Subcutaneous abdominal adipose tissue (tissue), 5 donors: Measurements from ENCODE around the gene SULT4A1.

Experiments used
- H3K27ac ChIP-seq: one replicate; pipeline ENCODE4 v1.7.0; 2013; ENCODE audit warnings: low read depth, mild to moderate bottlenecking, inconsistent platforms, low read length, moderate library complexity
- H3K27me3 ChIP-seq, 5 donors: one replicate each; pipeline ENCODE4 v1.7.0; 2013; ENCODE audit warnings: low read length in 5 of 5, inconsistent platforms in 1 of 5; ENCODE audit not compliant: control insufficient read depth in 5 of 5, insufficient read depth in 4 of 5
- H3K36me3 ChIP-seq, 5 donors: one replicate each; pipeline ENCODE4 v1.7.0; 2013; ENCODE audit warnings: low read length in 5 of 5; ENCODE audit not compliant: control insufficient read depth in 5 of 5, insufficient read depth in 5 of 5
- H3K4me1 ChIP-seq, 5 donors: one replicate each; pipeline ENCODE4 v1.7.0; 2013; ENCODE audit warnings: low read length in 5 of 5, mild to moderate bottlenecking in 3 of 5, moderate library complexity in 1 of 5; ENCODE audit not compliant: control insufficient read depth in 5 of 5, insufficient read depth in 5 of 5
- H3K4me3 ChIP-seq, 5 donors: one replicate each; pipeline ENCODE4 v1.7.0; 2013; ENCODE audit warnings: low read length in 5 of 5, low read depth in 1 of 5
- H3K9ac ChIP-seq, 5 donors: one replicate each; pipeline ENCODE4 v1.7.0; 2013; ENCODE audit warnings: low read length in 5 of 5, mild to moderate bottlenecking in 4 of 5, moderate library complexity in 3 of 5
- H3K9me3 ChIP-seq, 5 donors: one replicate each; pipeline ENCODE4 v1.7.0; 2013; ENCODE audit warnings: low read length in 5 of 5; ENCODE audit not compliant: control insufficient read depth in 5 of 5
- donor health status: healthy.
- donor health status: healthy.
- donor health status: healthy.
- donor health status: healthy.
- donor health status: healthy.

Gene SULT4A1

DNA sequence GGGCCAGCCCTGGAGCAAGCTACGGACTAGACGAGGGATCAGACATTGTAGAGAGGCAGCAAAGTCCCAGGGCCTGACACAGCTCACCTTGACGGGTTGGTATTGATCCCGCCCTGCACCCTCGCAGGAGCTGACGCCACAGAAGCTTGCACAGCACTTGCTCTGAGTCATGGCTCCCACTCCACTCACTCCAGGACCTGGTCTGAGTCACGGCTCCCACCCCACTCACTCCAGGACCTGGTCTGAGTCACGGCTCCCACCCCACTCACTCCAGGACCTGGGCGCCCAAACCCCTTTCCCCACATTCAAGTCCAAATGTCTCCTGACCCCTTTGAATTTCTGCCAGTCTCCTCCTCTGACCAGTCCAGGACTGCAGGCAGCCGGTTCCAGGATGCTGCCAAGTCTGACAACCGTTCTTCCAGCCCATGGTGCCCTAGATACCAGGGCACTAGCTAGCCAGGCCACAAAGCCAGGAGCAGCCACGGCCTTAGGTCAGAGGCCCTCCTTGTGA is 35.5 kb upstream of the SULT4A1 start:
- Histone ChIP-seq H3K4me1 (peaks cover 0 to 14% (median 2%) of the 10 kb centered on the region in 5 donors), H3K9me3 (no peaks in the 10 kb centered on the region), H3K27me3 (peaks cover 0 to 22% (median 0%) of the 10 kb centered on the region in 5 donors), H3K4me3 (no peak overlapping the region), H3K9ac (peak overlapping the region in 1 of 5 donors; percentile 7), H3K27ac (no peak overlapping the region), H3K36me3 (no peaks in the 10 kb centered on the region)

DNA sequence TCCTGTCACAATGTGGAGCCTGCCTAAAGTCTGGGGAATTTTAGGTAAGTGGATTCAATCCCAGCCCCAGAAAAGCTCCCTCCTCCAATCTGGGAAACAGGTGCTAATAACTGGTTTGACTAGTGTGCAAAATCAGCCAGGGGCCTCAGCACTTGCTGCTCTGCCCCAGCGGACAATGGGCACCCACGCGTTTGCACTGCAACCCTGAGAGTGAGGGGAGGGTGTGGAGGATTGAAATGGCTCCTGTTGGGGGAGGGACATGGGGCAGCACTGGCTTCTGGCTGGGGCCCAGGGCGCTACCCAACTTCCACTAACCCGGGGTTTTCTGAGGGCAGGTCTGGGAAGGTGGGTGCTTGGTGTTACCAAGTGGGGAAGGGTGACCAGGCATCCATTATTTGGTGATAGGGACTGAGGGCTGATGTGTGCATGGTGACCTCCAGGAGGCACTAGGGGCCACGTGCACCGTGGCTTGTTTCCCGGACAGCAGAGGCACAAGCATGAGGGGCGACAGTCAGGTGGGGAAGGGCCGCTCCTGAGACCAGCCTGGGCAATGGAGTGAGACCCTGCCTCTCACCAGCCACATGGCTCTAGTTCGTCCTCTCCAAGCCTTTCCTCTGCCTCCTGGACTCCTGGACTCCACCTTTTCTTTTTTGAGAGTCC is 33.8 kb upstream of the SULT4A1 start:
- Histone ChIP-seq H3K9ac (no peak overlapping the region), H3K27ac (no peak overlapping the region), H3K9me3 (no peaks in the 10 kb centered on the region), H3K4me3 (no peak overlapping the region), H3K36me3 (no peaks in the 10 kb centered on the region), H3K4me1 (peaks cover 2 to 24% (median 5%) of the 10 kb centered on the region in 5 donors), H3K27me3 (peaks cover 12 to 25% (median 14%) of the 10 kb centered on the region in 5 donors)

DNA sequence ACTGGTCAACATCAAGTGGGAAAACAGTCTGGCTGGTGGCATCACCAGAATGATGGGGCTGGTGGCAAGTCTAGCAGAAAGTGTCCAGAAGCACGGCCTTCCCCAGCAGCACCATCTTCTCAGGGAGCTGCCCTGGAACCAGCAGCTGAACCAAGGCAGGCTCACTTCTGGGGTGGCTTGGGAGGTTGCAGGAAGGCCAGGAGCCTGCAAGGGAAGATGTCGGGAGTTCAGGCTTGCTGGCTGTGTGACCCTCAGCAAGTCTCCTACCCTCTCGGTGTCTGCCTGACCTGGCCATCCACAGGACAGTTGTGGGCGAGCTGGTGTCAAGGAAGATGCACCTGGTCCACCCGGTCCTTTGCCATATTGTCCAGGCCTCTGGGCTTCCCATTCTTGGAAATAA is 31.8 kb upstream of the SULT4A1 start:
- no peaks in the 10 kb centered on the region for H3K9me3 ChIP-seq
- H3K4me1 ChIP-seq: peaks cover 2 to 25% (median 5%) of the 10 kb centered on the region in 5 donors
- peaks cover 30 to 40% (median 34%) of the 10 kb centered on the region in 5 donors for H3K27me3 ChIP-seq
- H3K4me3 ChIP-seq: no peak overlapping the region
- H3K9ac ChIP-seq: no peak overlapping the region
- H3K27ac ChIP-seq: no peak overlapping the region
- H3K36me3 ChIP-seq: no peaks in the 10 kb centered on the region

DNA sequence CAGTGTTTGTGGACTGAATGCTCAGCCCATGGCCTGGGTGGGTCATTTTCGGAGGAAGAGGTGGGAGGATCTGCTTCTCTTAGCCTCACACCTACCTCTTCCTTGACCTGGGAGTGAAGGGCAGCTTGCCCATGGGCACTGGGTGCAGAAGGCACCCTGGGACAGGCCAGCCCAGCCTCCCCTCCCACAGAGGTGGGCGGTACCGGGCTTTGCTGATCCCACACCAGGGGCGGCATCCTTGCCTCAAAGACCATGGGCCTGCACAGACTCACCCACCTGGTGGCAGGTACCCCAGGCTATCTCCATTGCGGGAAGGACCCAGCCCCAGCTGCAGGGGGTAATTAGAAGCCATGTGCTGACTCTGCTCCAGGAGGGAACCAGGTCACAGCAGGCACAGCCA is 31.0 kb upstream of the SULT4A1 start:
- peaks cover 2 to 22% (median 5%) of the 10 kb centered on the region in 5 donors for H3K4me1 ChIP-seq
- peaks cover 36 to 46% (median 40%) of the 10 kb centered on the region in 5 donors for H3K27me3 ChIP-seq

DNA sequence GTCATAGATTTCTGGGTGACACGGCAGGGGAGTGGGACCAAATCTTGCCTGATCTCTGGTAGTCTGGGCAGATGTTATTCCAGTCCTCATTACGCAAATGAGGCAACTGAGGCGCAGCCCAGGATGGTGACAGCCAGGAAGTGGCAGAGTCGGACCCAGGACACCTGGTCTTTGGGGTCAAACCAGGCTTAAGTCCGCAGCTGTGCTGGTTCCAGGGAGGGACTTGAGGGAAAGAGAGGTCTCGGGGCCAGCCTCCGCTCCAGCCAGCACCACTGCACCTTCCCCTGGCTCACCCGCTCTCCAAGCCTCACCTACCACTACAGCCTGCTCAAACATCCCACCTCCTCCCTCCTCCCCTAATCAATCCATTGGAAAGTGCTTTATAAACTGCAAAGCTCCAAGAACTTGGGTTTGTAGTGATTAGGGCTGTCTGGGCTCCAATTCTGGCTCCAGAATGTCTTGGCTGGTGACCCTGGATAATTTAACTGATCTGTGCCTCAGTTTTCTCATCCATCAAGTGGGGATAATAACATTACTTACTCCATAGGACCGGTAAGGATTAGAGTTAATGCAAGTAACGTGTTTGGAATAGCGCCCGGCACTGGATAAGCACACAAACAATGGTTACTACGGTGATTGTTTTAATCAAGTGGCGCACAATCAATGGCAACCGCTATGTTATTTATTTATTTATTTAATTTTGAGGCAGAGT is 30.0 kb upstream of the SULT4A1 start:
- Histone ChIP-seq H3K36me3 (no peaks in the 10 kb centered on the region), H3K9me3 (no peaks in the 10 kb centered on the region), H3K27me3 (peaks cover 39 to 54% (median 46%) of the 10 kb centered on the region in 5 donors), H3K27ac (no peak overlapping the region), H3K4me3 (no peak overlapping the region), H3K9ac (no peak overlapping the region), H3K4me1 (peaks cover 0 to 13% (median 5%) of the 10 kb centered on the region in 5 donors)

More for the DNA sequence above, 31.0 kb upstream of the SULT4A1 start:
- Histone ChIP-seq H3K36me3 (no peaks in the 10 kb centered on the region), H3K4me3 (no peak overlapping the region), H3K9ac (no peak overlapping the region), H3K9me3 (no peaks in the 10 kb centered on the region), H3K27ac (no peak overlapping the region)

DNA sequence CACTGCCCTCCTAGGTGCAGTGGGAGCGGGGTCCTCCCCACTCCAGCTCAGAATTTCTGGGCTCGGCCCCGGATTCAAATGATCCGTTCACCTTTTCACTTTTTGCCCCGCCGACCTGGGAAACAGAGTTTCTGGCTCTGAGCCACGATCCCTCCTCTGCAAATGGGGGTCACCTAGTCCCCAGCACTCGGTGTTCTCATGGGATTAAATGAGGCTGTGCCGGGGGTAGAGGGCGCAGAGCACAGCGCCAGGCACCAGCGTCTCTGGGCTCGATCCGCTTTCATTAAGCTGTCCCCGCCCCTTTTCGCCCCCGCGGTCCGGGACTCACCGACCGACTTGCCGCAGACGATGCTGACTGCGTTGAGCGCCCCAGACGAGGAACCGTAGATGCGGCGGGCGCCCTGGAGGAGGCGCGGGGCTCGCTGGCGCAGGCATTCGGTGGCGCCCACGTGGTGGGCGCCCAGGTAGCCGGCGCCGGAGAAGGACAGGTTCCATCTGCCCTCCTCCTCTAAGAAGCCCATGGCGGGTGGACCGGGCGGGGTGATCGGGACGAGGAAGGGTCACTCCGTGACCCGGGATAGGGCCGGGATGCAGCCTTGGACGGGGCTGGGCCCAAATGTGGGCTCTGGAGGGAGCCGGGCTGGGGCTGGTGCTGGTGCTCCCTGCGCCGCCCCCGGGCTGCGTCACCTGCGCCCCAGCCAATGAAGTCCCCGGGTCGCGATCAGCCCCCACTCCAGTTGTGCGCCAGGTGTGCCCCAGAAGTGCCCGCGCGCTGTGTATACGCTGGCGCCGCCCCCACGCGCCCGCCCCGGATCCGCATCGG is 29.3 kb upstream of the SULT4A1 start, which contains the start of gene PNPLA5:
PNPLA5 (minus strand) TSS at position 654 of the 823 bp plus-strand sequence; CDS start at position 521, 133 bp downstream.
- H3K9ac ChIP-seq: no peak within 1 kb of the TSS
- H3K4me3 ChIP-seq: no peak within 1 kb of the TSS
- no peaks in the 10 kb centered on the region for H3K36me3 ChIP-seq
- H3K4me1 ChIP-seq: peaks cover 0 to 11% (median 5%) of the 10 kb centered on the region in 5 donors
- no peak within 1 kb of the TSS for H3K27ac ChIP-seq
- H3K9me3 ChIP-seq: no peaks in the 10 kb centered on the region
- peaks cover 39 to 56% (median 49%) of the 10 kb centered on the region in 5 donors for H3K27me3 ChIP-seq

GRCh38 chr22:43890901-43891331 is 28.6 kb upstream of the SULT4A1 start:
- no peak overlapping the region for H3K9ac ChIP-seq
- H3K27ac ChIP-seq: no peak overlapping the region
- no peaks in the 10 kb centered on the region for H3K36me3 ChIP-seq
- H3K4me3 ChIP-seq: no peak overlapping the region
- peaks cover 39 to 56% (median 49%) of the 10 kb centered on the region in 5 donors for H3K27me3 ChIP-seq
- H3K4me1 ChIP-seq: peaks cover 0 to 11% (median 5%) of the 10 kb centered on the region in 5 donors
- no peaks in the 10 kb centered on the region for H3K9me3 ChIP-seq

GRCh38 chr22:43889860-43890253 is 27.5 kb upstream of the SULT4A1 start:
- Histone ChIP-seq H3K27me3 (peaks cover 39 to 56% (median 49%) of the 10 kb centered on the region in 5 donors), H3K27ac (no peak overlapping the region), H3K36me3 (no peaks in the 10 kb centered on the region), H3K9me3 (no peaks in the 10 kb centered on the region), H3K4me3 (no peak overlapping the region), H3K4me1 (peaks cover 0 to 11% (median 5%) of the 10 kb centered on the region in 5 donors), H3K9ac (no peak overlapping the region)

- Histone ChIP-seq H3K9me3 (no peaks in the 10 kb centered on the region), H3K27ac (no peak overlapping the region), H3K27me3 (peaks cover 39 to 56% (median 49%) of the 10 kb centered on the region in 5 donors), H3K4me1 (peaks cover 0 to 11% (median 5%) of the 10 kb centered on the region in 5 donors), H3K36me3 (no peaks in the 10 kb centered on the region), H3K9ac (no peak overlapping the region), H3K4me3 (no peak overlapping the region)
Observed at GRCh38 chr22:43889201-43889859, 27.0 kb upstream of the SULT4A1 start.
